ENCODE data around the gene DNAI4.
A peak's percentile ranks its signal among the peaks of the same experiment; 100 is the strongest.

The DNAI4 gene

GRCh38 chr1:66933887-66934700 is 9.4 kb upstream of the DNAI4 start:
- H3K9me3 Mint-ChIP-seq: no peaks in the 10 kb centered on the region
- intact Hi-C loops (cut with micrococcal nuclease): loop anchor here (5.0 to 10.0 kb wide), 2 partner anchors 118 to 169 kb away; partner anchors contain the start of gene SLC35D1
- peak overlapping the region; percentile 62 for H3K4me3 Mint-ChIP-seq
- peaks cover 28% of the 10 kb centered on the region for H3K36me3 Mint-ChIP-seq (ENCODE audit: low read depth)
- peaks cover 37% of the 10 kb centered on the region for H3K4me1 Mint-ChIP-seq (ENCODE audit: low read depth)
- no peak overlapping the region for H3K27ac Mint-ChIP-seq
- H3K27me3 Mint-ChIP-seq: no peaks in the 10 kb centered on the region

- Mint-ChIP-seq H3K4me3 (peak overlapping the region; percentile 30), H3K36me3 (ENCODE audit: low read depth) (peaks cover 28% of the 10 kb centered on the region), H3K27ac (no peak overlapping the region), H3K4me1 (ENCODE audit: low read depth) (peaks cover 29% of the 10 kb centered on the region), H3K27me3 (no peaks in the 10 kb centered on the region), H3K9me3 (no peaks in the 10 kb centered on the region)
- intact Hi-C loops (cut with micrococcal nuclease): loop anchor here (5.0 to 10.0 kb wide), 2 partner anchors 120 to 167 kb away; partner anchors contain the start of gene SLC35D1
Measured at GRCh38 chr1:66932291-66932690, 7.6 kb upstream of the DNAI4 start.

DNA sequence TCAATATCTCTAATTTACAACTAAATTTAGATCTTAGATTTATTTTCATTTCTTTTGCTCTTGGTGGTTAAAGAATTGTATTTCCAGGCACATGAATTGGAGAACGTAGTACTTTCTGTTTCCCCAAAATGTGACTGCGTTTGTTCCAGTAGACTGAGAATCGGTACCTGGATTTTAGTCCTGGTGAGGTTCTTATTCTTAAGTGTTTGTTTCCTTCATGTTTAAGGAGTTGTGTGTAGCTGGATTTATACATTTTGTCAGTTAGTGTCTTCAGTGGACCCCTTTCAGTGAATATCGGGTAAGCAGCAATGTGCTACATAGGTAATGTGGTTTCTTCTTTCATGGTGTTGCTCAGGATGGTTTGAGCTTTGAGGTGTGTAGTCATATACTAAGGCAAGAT is 6.9 kb upstream of the DNAI4 start:
- Mint-ChIP-seq H3K27ac (peak overlapping the region; percentile 96), H3K27me3 (no peaks in the 10 kb centered on the region), H3K4me1 (ENCODE audit: low read depth) (peaks cover 26% of the 10 kb centered on the region), H3K4me3 (peak overlapping the region; percentile 94), H3K9me3 (no peaks in the 10 kb centered on the region), H3K36me3 (ENCODE audit: low read depth) (peaks cover 25% of the 10 kb centered on the region)
- intact Hi-C loops (cut with micrococcal nuclease): loop anchor here (2.0 to 10.0 kb wide), 3 partner anchors 121 to 499 kb away; partner anchors contain the start of genes SERBP1 and SLC35D1

GRCh38 chr1:66930823-66931174 is 6.1 kb upstream of the DNAI4 start:
- Mint-ChIP-seq H3K27ac (peak overlapping the region; percentile 96), H3K36me3 (ENCODE audit: low read depth) (peaks cover 22% of the 10 kb centered on the region), H3K9me3 (no peaks in the 10 kb centered on the region), H3K27me3 (no peaks in the 10 kb centered on the region), H3K4me1 (ENCODE audit: low read depth) (peaks cover 30% of the 10 kb centered on the region), H3K4me3 (peak overlapping the region; percentile 94)
- intact Hi-C loops (cut with micrococcal nuclease): loop anchor here (2.0 to 10.0 kb wide), 3 partner anchors 122 to 500 kb away; partner anchors contain the start of genes SERBP1 and SLC35D1

GRCh38 chr1:66929999-66930822 is 5.6 kb upstream of the DNAI4 start:
- intact Hi-C loops (cut with micrococcal nuclease): loop anchor here (2.0 to 10.0 kb wide), 3 partner anchors 122 to 501 kb away; partner anchors contain the start of genes SERBP1 and SLC35D1
- Mint-ChIP-seq H3K9me3 (no peaks in the 10 kb centered on the region), H3K4me1 (ENCODE audit: low read depth) (peaks cover 33% of the 10 kb centered on the region)

GRCh38 chr1:66929691-66929998 is 5.0 kb upstream of the DNAI4 start:
- peaks cover 33% of the 10 kb centered on the region for H3K4me1 Mint-ChIP-seq (ENCODE audit: low read depth)
- H3K4me3 Mint-ChIP-seq: peak overlapping the region; percentile 94
- H3K36me3 Mint-ChIP-seq (ENCODE audit: low read depth): peaks cover 31% of the 10 kb centered on the region
- H3K27me3 Mint-ChIP-seq: no peaks in the 10 kb centered on the region
- peak overlapping the region; percentile 96 for H3K27ac Mint-ChIP-seq
- no peaks in the 10 kb centered on the region for H3K9me3 Mint-ChIP-seq
- intact Hi-C loops (cut with micrococcal nuclease): no loop called here

More at GRCh38 chr1:66929999-66930822, 5.6 kb upstream of the DNAI4 start:
- peaks cover 26% of the 10 kb centered on the region for H3K36me3 Mint-ChIP-seq (ENCODE audit: low read depth)
- H3K27me3 Mint-ChIP-seq: no peaks in the 10 kb centered on the region
- H3K4me3 Mint-ChIP-seq: peak overlapping the region; percentile 94
- peak overlapping the region; percentile 96 for H3K27ac Mint-ChIP-seq

- intact Hi-C loops (cut with micrococcal nuclease): no loop called here
- H3K4me1 Mint-ChIP-seq (ENCODE audit: low read depth): peaks cover 33% of the 10 kb centered on the region
Measured at GRCh38 chr1:66929146-66929688, 4.6 kb upstream of the DNAI4 start.

GRCh38 chr1:66927528-66927927 is 2.9 kb upstream of the DNAI4 start:
- Mint-ChIP-seq H3K36me3 (ENCODE audit: low read depth) (peaks cover 36% of the 10 kb centered on the region), H3K4me1 (ENCODE audit: low read depth) (peaks cover 31% of the 10 kb centered on the region), H3K27me3 (no peaks in the 10 kb centered on the region), H3K27ac (no peak overlapping the region), H3K9me3 (no peaks in the 10 kb centered on the region), H3K4me3 (no peak overlapping the region)
- intact Hi-C loops (cut with micrococcal nuclease): no loop called here

More at GRCh38 chr1:66929146-66929688, 4.6 kb upstream of the DNAI4 start:
- Mint-ChIP-seq H3K27ac (peak overlapping the region; percentile 96), H3K27me3 (no peaks in the 10 kb centered on the region), H3K9me3 (no peaks in the 10 kb centered on the region), H3K4me3 (peak overlapping the region; percentile 94), H3K36me3 (ENCODE audit: low read depth) (peaks cover 36% of the 10 kb centered on the region)

- no peaks in the 10 kb centered on the region for H3K27me3 Mint-ChIP-seq
- intact Hi-C loops (cut with micrococcal nuclease): no loop called here
- H3K4me1 Mint-ChIP-seq (ENCODE audit: low read depth): peaks cover 17% of the 10 kb centered on the region
- peak overlapping the region; percentile 88 for H3K4me3 Mint-ChIP-seq
- no peaks in the 10 kb centered on the region for H3K9me3 Mint-ChIP-seq
- peaks cover 32% of the 10 kb centered on the region for H3K36me3 Mint-ChIP-seq (ENCODE audit: low read depth)
- H3K27ac Mint-ChIP-seq: peak overlapping the region; percentile 95
Measured at GRCh38 chr1:66925944-66926343, 1.3 kb upstream of the DNAI4 start.

DNA sequence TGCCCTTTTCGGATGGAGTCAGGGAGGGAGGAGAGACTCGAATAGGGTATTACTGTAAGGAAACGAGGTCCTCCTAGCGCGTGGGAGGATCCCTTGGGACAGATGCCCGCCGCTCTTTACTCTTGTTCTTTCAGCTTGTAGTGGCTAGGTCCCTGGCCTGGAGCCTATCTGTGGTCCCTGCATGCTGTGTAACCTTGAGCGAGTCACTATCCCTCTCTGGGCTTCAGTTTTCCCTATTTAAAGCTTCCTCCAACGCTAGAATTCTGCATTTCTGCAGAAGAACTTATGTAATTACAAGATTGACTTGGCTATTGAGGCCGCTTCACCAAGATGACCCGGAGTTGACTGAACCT is 878 bp upstream of the DNAI4 start:
- H3K9me3 Mint-ChIP-seq: no peaks in the 10 kb centered on the region
- peak overlapping the region; percentile 95 for H3K27ac Mint-ChIP-seq
- intact Hi-C loops (cut with micrococcal nuclease): no loop called here
- peak overlapping the region; percentile 88 for H3K4me3 Mint-ChIP-seq
- peaks cover 28% of the 10 kb centered on the region for H3K36me3 Mint-ChIP-seq (ENCODE audit: low read depth)
- no peaks in the 10 kb centered on the region for H3K27me3 Mint-ChIP-seq
- H3K4me1 Mint-ChIP-seq (ENCODE audit: low read depth): peaks cover 17% of the 10 kb centered on the region

DNA sequence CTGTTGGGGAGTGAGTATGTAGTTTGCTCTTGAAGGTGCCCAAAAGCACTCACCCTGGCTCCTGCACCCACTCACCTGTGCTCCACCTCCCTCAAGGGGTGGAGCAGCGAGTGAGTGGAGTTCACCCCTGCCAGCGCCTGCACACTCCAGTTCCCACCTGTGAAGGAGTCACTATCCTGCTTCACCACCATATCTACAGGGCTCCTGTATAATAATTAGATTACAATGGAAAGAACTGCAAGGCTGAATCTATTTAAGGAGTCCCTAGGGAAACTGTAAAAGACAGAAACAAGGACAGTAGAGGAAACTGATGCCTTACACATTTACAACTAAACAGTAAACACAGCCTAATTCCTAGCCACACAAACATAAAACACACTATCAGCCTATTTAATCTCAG is 4.1 kb downstream of the DNAI4 start:
- intact Hi-C loops (cut with micrococcal nuclease): no loop called here
- Mint-ChIP-seq H3K27ac (no peak overlapping the region), H3K27me3 (no peaks in the 10 kb centered on the region), H3K4me1 (ENCODE audit: low read depth) (peaks cover 10% of the 10 kb centered on the region), H3K4me3 (no peak overlapping the region), H3K9me3 (no peaks in the 10 kb centered on the region), H3K36me3 (ENCODE audit: low read depth) (peaks cover 13% of the 10 kb centered on the region)

DNA sequence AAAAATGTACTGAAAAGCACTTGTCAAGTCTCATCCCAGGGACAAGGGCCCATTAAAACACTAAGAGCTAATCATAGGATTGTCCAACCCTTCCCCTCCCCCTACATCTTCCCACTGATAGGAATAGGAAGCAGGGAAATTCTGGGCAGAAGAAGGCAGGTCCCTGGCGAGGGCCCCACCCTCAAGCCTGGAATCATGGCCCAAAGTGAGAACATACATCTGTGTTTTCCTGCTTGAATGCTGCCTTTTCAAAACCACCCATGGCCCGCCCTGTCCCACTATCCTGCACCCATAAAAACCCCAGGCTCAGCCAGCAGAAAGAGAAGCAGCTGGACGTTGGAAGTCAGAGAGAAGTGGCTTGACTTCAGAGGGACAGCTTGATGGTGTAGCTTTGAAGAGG is 4.8 kb downstream of the DNAI4 start:
- H3K36me3 Mint-ChIP-seq (ENCODE audit: low read depth): peaks cover 6% of the 10 kb centered on the region
- no peak overlapping the region for H3K4me3 Mint-ChIP-seq
- intact Hi-C loops (cut with micrococcal nuclease): no loop called here

DNA sequence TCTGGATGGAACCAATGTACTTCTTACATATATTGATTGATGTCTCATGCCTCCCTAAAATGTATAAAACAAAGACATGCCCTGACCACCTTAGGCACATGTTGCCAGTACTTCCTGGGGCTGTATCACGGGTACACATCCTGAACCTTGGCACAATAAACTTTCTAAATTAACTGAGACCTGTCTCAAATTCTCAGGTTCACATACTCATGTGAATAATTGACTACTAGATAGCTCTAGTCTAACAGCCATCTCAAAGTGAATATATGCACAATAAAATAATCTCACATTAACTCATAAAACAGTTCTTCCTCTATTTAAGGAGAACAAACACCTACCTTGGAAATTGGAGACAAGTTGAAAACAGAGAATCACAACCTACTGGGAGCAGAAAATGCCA is 5.6 kb downstream of the DNAI4 start:
- H3K27me3 Mint-ChIP-seq: no peaks in the 10 kb centered on the region
- no peaks in the 10 kb centered on the region for H3K9me3 Mint-ChIP-seq

More for the DNA sequence above, 4.8 kb downstream of the DNAI4 start:
- Mint-ChIP-seq H3K4me1 (ENCODE audit: low read depth) (peaks cover 10% of the 10 kb centered on the region), H3K27ac (no peak overlapping the region), H3K9me3 (no peaks in the 10 kb centered on the region), H3K27me3 (no peaks in the 10 kb centered on the region)

GRCh38 chr1:66917476-66917875 is 7.2 kb downstream of the DNAI4 start:
- Mint-ChIP-seq H3K36me3 (ENCODE audit: low read depth) (no peaks in the 10 kb centered on the region), H3K4me3 (no peak overlapping the region), H3K27ac (no peak overlapping the region), H3K4me1 (ENCODE audit: low read depth) (no peaks in the 10 kb centered on the region), H3K27me3 (no peaks in the 10 kb centered on the region), H3K9me3 (no peaks in the 10 kb centered on the region)
- intact Hi-C loops (cut with micrococcal nuclease): no loop called here

More for the DNA sequence above, 5.6 kb downstream of the DNAI4 start:
- H3K4me3 Mint-ChIP-seq: no peak overlapping the region
- intact Hi-C loops (cut with micrococcal nuclease): no loop called here
- H3K27ac Mint-ChIP-seq: no peak overlapping the region
- peaks cover 8% of the 10 kb centered on the region for H3K4me1 Mint-ChIP-seq (ENCODE audit: low read depth)
- no peaks in the 10 kb centered on the region for H3K36me3 Mint-ChIP-seq (ENCODE audit: low read depth)
